ENCODE results near the gene VAT1. TPM values are rescaled to one million over a fixed set of nuclear protein-coding genes. Genes with fewer than 3 reads are reported as not detected.

The VAT1 gene
- total and polyA plus RNA-seq, 2 of the 13 experiments (the other 11 are each of a cell fraction or from before 2014, with no cell fraction given) = 143 to 205 TPM

DNA sequence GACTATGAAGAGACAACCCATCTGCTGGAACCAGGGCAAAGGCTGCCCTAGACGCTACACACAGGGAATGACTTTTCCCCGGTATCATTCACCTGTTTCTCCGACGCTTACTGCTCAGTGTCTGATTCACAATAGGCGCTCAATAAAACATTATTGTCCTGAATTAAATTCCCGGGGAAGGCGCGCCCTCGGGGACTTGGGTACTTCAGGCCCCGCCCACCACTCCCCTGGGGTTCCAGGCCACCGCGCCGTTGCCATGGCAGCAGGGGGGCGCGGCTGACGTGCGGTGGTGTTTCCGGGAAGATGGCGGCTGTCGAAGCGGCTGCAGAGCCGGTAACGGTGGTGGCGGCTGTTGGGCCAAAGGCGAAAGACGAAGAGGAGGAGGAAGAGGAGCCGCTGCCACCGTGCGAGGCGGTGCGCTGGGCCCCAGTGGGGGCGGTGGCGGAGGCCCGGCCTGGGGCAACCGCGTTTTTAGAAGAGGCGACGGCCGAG lies 41.9 kb downstream of the VAT1 start, which contains the start of gene RUNDC1 (continued):
- TF ChIP-seq, protein P1, sequence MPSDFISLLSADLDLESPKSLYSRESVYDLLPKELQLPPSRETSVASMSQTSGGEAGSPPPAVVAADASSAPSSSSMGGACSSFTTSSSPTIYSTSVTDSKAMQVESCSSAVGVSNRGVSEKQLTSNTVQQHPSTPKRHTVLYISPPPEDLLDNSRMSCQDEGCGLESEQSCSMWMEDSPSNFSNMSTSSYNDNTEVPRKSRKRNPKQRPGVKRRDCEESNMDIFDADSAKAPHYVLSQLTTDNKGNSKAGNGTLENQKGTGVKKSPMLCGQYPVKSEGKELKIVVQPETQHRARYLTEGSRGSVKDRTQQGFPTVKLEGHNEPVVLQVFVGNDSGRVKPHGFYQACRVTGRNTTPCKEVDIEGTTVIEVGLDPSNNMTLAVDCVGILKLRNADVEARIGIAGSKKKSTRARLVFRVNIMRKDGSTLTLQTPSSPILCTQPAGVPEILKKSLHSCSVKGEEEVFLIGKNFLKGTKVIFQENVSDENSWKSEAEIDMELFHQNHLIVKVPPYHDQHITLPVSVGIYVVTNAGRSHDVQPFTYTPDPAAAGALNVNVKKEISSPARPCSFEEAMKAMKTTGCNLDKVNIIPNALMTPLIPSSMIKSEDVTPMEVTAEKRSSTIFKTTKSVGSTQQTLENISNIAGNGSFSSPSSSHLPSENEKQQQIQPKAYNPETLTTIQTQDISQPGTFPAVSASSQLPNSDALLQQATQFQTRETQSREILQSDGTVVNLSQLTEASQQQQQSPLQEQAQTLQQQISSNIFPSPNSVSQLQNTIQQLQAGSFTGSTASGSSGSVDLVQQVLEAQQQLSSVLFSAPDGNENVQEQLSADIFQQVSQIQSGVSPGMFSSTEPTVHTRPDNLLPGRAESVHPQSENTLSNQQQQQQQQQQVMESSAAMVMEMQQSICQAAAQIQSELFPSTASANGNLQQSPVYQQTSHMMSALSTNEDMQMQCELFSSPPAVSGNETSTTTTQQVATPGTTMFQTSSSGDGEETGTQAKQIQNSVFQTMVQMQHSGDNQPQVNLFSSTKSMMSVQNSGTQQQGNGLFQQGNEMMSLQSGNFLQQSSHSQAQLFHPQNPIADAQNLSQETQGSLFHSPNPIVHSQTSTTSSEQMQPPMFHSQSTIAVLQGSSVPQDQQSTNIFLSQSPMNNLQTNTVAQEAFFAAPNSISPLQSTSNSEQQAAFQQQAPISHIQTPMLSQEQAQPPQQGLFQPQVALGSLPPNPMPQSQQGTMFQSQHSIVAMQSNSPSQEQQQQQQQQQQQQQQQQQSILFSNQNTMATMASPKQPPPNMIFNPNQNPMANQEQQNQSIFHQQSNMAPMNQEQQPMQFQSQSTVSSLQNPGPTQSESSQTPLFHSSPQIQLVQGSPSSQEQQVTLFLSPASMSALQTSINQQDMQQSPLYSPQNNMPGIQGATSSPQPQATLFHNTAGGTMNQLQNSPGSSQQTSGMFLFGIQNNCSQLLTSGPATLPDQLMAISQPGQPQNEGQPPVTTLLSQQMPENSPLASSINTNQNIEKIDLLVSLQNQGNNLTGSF (CRISPR knock-in tag; IDR thresholded peaks at IDR 0.05) = peak; percentile 0; the same call in 1 of the 2 replicates
- TF ChIP-seq HOXA5 (CRISPR knock-in tag; IDR thresholded peaks at IDR 0.05) (no peak), MED8 (CRISPR knock-in tag; IDR thresholded peaks at IDR 0.05; ENCODE audit: insufficient replicate concordance) (no peak), ZZZ3 (CRISPR knock-in tag; IDR thresholded peaks at IDR 0.05; ENCODE audit: borderline replicate concordance) (peak; percentile 14; the same call in 1 of the 2 replicates), ATF7-NPFF (CRISPR knock-in tag; IDR thresholded peaks at IDR 0.05; ENCODE audit: low read depth) (peak; percentile 96), FOXK1 (CRISPR knock-in tag; IDR thresholded peaks at IDR 0.05; ENCODE audit: borderline replicate concordance, low read depth) (peak; percentile 41; the same call in 1 of the 2 replicates), ZNF607 (CRISPR knock-in tag; IDR thresholded peaks at IDR 0.05; ENCODE audit: borderline replicate concordance) (no peak; the same call in 1 of the 2 replicates), ZNF317 (CRISPR knock-in tag; IDR thresholded peaks at IDR 0.05) (no peak), RXRA (CRISPR knock-in tag; IDR thresholded peaks at IDR 0.05) (peak; percentile 52), HOXA3 (CRISPR knock-in tag; IDR thresholded peaks at IDR 0.05) (peak; percentile 88), GABPA (IDR thresholded peaks at IDR 0.05; ENCODE audit: low read depth, low read length) (peak; percentile 60), GABPA (CRISPR knock-in tag; IDR thresholded peaks at IDR 0.05; ENCODE audit: low read depth) (peak; percentile 80), RFX1 (IDR thresholded peaks at IDR 0.05) (peak; percentile 96), NR2F2 (IDR thresholded peaks at IDR 0.05; ENCODE audit: borderline replicate concordance, low read depth) (peak; percentile 7; the same call in 1 of the 2 replicates), IKZF1 (IDR thresholded peaks at IDR 0.05) (no peak), ETV5 (CRISPR knock-in tag; IDR thresholded peaks at IDR 0.05; ENCODE audit: borderline replicate concordance) (peak; percentile 64), RARG (CRISPR knock-in tag; IDR thresholded peaks at IDR 0.05; ENCODE audit: low read depth) (no peak)
- TF ChIP-seq, protein P2, sequence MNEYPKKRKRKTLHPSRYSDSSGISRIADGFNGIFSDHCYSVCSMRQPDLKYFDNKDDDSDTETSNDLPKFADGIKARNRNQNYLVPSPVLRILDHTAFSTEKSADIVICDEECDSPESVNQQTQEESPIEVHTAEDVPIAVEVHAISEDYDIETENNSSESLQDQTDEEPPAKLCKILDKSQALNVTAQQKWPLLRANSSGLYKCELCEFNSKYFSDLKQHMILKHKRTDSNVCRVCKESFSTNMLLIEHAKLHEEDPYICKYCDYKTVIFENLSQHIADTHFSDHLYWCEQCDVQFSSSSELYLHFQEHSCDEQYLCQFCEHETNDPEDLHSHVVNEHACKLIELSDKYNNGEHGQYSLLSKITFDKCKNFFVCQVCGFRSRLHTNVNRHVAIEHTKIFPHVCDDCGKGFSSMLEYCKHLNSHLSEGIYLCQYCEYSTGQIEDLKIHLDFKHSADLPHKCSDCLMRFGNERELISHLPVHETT (CRISPR knock-in tag; conservative IDR thresholded peaks at IDR 0.05) = no peak; the same call in 1 of the 2 replicates
- TF ChIP-seq, protein P3, sequence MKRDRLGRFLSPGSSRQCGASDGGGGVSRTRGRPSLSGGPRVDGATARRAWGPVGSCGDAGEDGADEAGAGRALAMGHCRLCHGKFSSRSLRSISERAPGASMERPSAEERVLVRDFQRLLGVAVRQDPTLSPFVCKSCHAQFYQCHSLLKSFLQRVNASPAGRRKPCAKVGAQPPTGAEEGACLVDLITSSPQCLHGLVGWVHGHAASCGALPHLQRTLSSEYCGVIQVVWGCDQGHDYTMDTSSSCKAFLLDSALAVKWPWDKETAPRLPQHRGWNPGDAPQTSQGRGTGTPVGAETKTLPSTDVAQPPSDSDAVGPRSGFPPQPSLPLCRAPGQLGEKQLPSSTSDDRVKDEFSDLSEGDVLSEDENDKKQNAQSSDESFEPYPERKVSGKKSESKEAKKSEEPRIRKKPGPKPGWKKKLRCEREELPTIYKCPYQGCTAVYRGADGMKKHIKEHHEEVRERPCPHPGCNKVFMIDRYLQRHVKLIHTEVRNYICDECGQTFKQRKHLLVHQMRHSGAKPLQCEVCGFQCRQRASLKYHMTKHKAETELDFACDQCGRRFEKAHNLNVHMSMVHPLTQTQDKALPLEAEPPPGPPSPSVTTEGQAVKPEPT (CRISPR knock-in tag; IDR thresholded peaks at IDR 0.05; ENCODE audit: low read depth) = no peak
- TF ChIP-seq, protein P4, sequence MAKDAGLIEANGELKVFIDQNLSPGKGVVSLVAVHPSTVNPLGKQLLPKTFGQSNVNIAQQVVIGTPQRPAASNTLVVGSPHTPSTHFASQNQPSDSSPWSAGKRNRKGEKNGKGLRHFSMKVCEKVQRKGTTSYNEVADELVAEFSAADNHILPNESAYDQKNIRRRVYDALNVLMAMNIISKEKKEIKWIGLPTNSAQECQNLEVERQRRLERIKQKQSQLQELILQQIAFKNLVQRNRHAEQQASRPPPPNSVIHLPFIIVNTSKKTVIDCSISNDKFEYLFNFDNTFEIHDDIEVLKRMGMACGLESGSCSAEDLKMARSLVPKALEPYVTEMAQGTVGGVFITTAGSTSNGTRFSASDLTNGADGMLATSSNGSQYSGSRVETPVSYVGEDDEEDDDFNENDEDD (CRISPR knock-in tag; IDR thresholded peaks at IDR 0.05; ENCODE audit: borderline replicate concordance) = no peak
